MCF 10A (cell line): ENCODE results near the gene PHF21B. TPM values are rescaled to one million over a fixed set of nuclear protein-coding genes. Genes with fewer than 3 reads are reported as not detected.

ENCODE experiments used
- BruUV-seq: library from RNA; stranded (reverse); fragments of 400-500 nt; replicated peaks from 2 replicates; lab custom pipeline; 2021; lab: Mats Ljungman, UMichigan
- CTCF ChIA-PET: fragments of 300-600 bp; sonication (Branson Sonifier 250); formaldehyde crosslinking; extraction: SDS; loops from one replicate; lab custom pipeline; 2021; ENCODE audit warnings: antibody characterized with exemption, inconsistent platforms; lab: Yijun Ruan, JAX
- POLR2A ChIA-PET: fragments of 300-600, 350-650 bp; sonication (Branson Sonifier 250); formaldehyde crosslinking; extraction: SDS; loops from one replicate; lab custom pipeline; 2020; ENCODE audit warnings: antibody characterized with exemption, inconsistent platforms; lab: Yijun Ruan, JAX
- DNase-seq: peaks from one replicate; pipeline ENCODE4 v3.0.0-alpha.2; 2018; ENCODE audit not compliant: unreplicated experiment
- H3K27ac Mint-ChIP-seq: one replicate; pipeline ENCODE4 v1.8.0; 2022; ENCODE audit warnings: mild to moderate bottlenecking, low read depth, mixed read lengths; ENCODE audit not compliant: unreplicated experiment
- H3K27me3 Mint-ChIP-seq: one replicate; pipeline ENCODE4 v1.8.0; 2022; ENCODE audit warnings: mixed read lengths; ENCODE audit not compliant: insufficient read depth, unreplicated experiment
- H3K36me3 Mint-ChIP-seq: one replicate; pipeline ENCODE4 v1.8.0; 2022; ENCODE audit warnings: mild to moderate bottlenecking, moderate library complexity, mixed read lengths; ENCODE audit not compliant: insufficient read depth, unreplicated experiment
- H3K4me1 Mint-ChIP-seq: one replicate; pipeline ENCODE4 v1.8.0; 2022; ENCODE audit warnings: mixed read lengths; ENCODE audit not compliant: insufficient read depth, unreplicated experiment
- H3K4me3 Mint-ChIP-seq: one replicate; pipeline ENCODE4 v1.8.0; 2022; ENCODE audit warnings: mild to moderate bottlenecking, moderate library complexity, mixed read lengths; ENCODE audit not compliant: unreplicated experiment
- H3K9me3 Mint-ChIP-seq: one replicate; pipeline ENCODE4 v1.8.0; 2022; ENCODE audit warnings: mixed read lengths; ENCODE audit not compliant: unreplicated experiment
- CTCF ChIP-seq: fragments of 200-600 bp; IDR thresholded peaks from one replicate; pipeline ENCODE4 v1.8.0; 2022; ENCODE audit warnings: antibody characterized with exemption, mild to moderate bottlenecking; ENCODE audit not compliant: unreplicated experiment
- intact Hi-C: fragments of 100-400 bp; cut with micrococcal nuclease; formaldehyde crosslinking; loops from 2 replicates; pipeline ENCODE4 v1.14.1; 2022
- total RNA-seq: library from RNA; stranded (reverse); gene quantifications from 2 replicates; pipeline ENCODE4 v1.2.3, GENCODE V29; 2022

The PHF21B gene
- total RNA-seq, 1 experiment from 2014 or later, result 0.75 TPM

- no peak for DNase-seq
- ChIA-PET POLR2A (no interaction called here), CTCF (no interaction called here)
- BruUV-seq, result no TSS peak
- Mint-ChIP-seq H3K9me3 (no peaks in the 10 kb centered on the region), H3K4me1 (no peaks in the 10 kb centered on the region), H3K27ac (no peak overlapping the region), H3K4me3 (no peak overlapping the region), H3K27me3 (peaks cover 8% of the 10 kb centered on the region), H3K36me3 (no peaks in the 10 kb centered on the region)
- no peak for TF ChIP-seq CTCF
- intact Hi-C loops, result no loop called here
Observed at GRCh38 chr22:44931766-44932165, 78.0 kb downstream of the PHF21B start.

GRCh38 chr22:44931077-44931540 lies 78.7 kb downstream of the PHF21B start:
- no peak overlapping the region for H3K27ac Mint-ChIP-seq
- H3K36me3 Mint-ChIP-seq, result no peaks in the 10 kb centered on the region
- no TSS peak for BruUV-seq
- no peak for TF ChIP-seq CTCF
- no peaks in the 10 kb centered on the region for H3K9me3 Mint-ChIP-seq
- H3K4me3 Mint-ChIP-seq, result no peak overlapping the region
- CTCF ChIA-PET, result no interaction called here
- POLR2A ChIA-PET, result no interaction called here
- peaks cover 8% of the 10 kb centered on the region for H3K27me3 Mint-ChIP-seq
- intact Hi-C loops, result no loop called here
- no peaks in the 10 kb centered on the region for H3K4me1 Mint-ChIP-seq
- no peak for DNase-seq

GRCh38 chr22:44930711-44931035 lies 79.1 kb downstream of the PHF21B start:
- no peaks in the 10 kb centered on the region for H3K36me3 Mint-ChIP-seq
- no peak for TF ChIP-seq CTCF
- no peak overlapping the region for H3K27ac Mint-ChIP-seq
- peaks cover 8% of the 10 kb centered on the region for H3K27me3 Mint-ChIP-seq
- BruUV-seq, result no TSS peak
- H3K4me3 Mint-ChIP-seq, result no peak overlapping the region
- DNase-seq, result no peak
- no peaks in the 10 kb centered on the region for H3K4me1 Mint-ChIP-seq
- intact Hi-C loops, result no loop called here
- CTCF ChIA-PET, result no interaction called here
- POLR2A ChIA-PET, result interaction anchor here (0.6 kb wide), 1 partner anchor 1059 kb away, joined by 4 read pairs; no protein-coding TSS in a partner anchor
- no peaks in the 10 kb centered on the region for H3K9me3 Mint-ChIP-seq

GRCh38 chr22:44930016-44930710 lies 79.6 kb downstream of the PHF21B start:
- intact Hi-C loops, result no loop called here
- Mint-ChIP-seq H3K9me3 (no peaks in the 10 kb centered on the region), H3K27ac (no peak overlapping the region), H3K36me3 (no peaks in the 10 kb centered on the region), H3K4me1 (no peaks in the 10 kb centered on the region), H3K4me3 (no peak overlapping the region), H3K27me3 (peaks cover 8% of the 10 kb centered on the region)
- POLR2A ChIA-PET, result interaction anchor here (0.6 kb wide), 1 partner anchor 1060 kb away, joined by 4 read pairs; no protein-coding TSS in a partner anchor
- CTCF ChIA-PET, result no interaction called here
- DNase-seq, result no peak
- no peak for TF ChIP-seq CTCF
- no TSS peak for BruUV-seq
